22Rv1 (cell line): ENCODE measurements around the gene KRTAP4-9.

ENCODE experiments used
- ZFX ChIP-seq: fragments of 450-650 bp; IDR thresholded peaks from 2 replicates; pipeline ENCODE4 v1.6.1; 2017; ENCODE audit warnings: antibody characterized with exemption, borderline replicate concordance
- TF ChIP-seq, protein P1 (sequence below): fragments of 450-650 bp; IDR thresholded peaks from 2 replicates; pipeline ENCODE4 v1.5.1; 2017; ENCODE audit warnings: mild to moderate bottlenecking

DNA sequence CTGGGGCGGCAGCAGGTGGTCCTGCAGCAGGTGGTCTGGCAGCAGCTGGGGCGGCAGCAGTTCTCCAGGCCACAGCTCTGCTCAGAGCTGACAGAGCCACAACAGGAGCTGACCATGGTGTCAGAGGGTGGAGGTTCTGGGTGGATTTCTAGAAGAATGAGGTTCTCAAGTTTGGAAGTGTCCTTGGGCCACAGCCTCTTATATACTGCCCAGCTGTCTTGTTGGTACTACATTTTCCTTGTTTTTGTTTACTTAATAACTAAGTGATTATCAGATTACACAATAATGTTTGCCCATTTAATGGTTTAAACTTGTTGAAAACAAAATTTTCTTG lies 44.4 kb downstream of the KRTAP4-9 start, which contains the start of gene KRTAP4-5:
- TF ChIP-seq, protein P1, sequence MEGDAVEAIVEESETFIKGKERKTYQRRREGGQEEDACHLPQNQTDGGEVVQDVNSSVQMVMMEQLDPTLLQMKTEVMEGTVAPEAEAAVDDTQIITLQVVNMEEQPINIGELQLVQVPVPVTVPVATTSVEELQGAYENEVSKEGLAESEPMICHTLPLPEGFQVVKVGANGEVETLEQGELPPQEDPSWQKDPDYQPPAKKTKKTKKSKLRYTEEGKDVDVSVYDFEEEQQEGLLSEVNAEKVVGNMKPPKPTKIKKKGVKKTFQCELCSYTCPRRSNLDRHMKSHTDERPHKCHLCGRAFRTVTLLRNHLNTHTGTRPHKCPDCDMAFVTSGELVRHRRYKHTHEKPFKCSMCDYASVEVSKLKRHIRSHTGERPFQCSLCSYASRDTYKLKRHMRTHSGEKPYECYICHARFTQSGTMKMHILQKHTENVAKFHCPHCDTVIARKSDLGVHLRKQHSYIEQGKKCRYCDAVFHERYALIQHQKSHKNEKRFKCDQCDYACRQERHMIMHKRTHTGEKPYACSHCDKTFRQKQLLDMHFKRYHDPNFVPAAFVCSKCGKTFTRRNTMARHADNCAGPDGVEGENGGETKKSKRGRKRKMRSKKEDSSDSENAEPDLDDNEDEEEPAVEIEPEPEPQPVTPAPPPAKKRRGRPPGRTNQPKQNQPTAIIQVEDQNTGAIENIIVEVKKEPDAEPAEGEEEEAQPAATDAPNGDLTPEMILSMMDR, result no peak
- TF ChIP-seq ZFX, result no peak
